ENCODE measurements around the gene TREML2.

DNA sequence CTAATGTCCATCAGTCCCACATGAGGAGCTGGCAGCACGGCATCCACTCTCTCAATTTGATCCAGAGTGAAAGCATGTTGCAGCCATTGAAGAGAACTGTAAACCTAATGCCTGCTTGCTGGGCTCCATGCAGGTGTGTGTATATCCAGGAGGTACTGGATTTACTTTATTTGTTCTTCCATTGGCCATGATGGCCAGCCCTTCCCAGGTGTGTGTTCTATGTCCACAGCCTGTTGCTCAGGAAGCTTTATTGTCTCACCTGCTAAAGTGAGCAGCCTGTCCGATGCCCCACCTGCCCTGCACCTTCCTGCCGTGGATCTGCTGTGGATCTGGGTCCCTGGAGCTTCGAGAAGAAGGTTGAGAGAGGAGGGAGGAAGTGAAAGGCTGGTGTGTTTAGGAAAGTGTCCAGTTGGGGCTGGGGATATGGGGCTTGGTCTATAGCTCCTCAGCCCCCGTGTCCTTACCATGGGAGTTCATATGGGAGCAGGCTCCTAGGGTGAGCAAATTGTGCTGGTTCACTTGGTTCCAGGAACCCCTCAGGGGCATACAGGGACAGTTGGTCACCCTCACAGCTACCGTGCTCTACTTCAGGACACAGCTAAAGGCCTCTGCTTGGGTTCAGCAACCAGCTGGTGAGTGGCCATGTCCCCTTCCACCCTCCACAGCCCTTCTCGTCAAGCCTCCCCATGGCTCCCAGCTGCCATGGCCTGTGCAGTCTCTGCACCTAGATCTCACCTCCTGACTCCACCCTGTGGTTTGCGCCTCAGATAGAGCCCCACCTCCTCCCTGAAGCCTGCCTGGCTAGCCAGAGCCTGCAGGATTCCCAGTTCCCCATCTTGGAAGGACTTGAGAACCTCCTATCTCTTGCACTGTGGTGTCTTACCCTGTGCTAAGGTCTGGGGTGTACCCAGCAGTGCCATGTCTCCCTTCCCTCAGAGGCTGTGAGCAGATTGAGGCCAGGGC, 12.7 kb downstream of the TREML2 start:
- TF ChIP-seq CTCF (conservative IDR thresholded peaks at IDR 0.05) (no peak), EZH2 (IDR thresholded peaks at IDR 0.05; ENCODE audit: low read depth) (no peak)
